Mesendoderm (in vitro differentiated cells): ENCODE results near the gene ANAPC16.

Source experiments
- DNase-seq: peaks from one replicate; pipeline ENCODE4 v3.0.0; 2013
- H2AK5ac ChIP-seq: 2 replicates; pipeline ENCODE4 v1.6.1; 2013; ENCODE audit warnings: low read length, inconsistent platforms
- H2BK120ac ChIP-seq: 2 replicates; pipeline ENCODE4 v1.6.1; 2013; ENCODE audit warnings: low read depth, mild to moderate bottlenecking, low read length, moderate library complexity, mixed read lengths
- H2BK15ac ChIP-seq: replicated peaks from 2 replicates; pipeline ENCODE4 v1.6.1; 2013; ENCODE audit warnings: low read depth, mild to moderate bottlenecking, moderate library complexity
- H2BK5ac ChIP-seq: 2 replicates; pipeline ENCODE4 v1.6.1; 2013; ENCODE audit warnings: low read length, inconsistent platforms
- H3K18ac ChIP-seq: 2 replicates; pipeline ENCODE4 v1.6.1; 2013; ENCODE audit warnings: mild to moderate bottlenecking, low read length, mixed read lengths
- H3K23ac ChIP-seq: one replicate; pipeline ENCODE4 v1.6.1; 2013; ENCODE audit warnings: low read length
- H3K27ac ChIP-seq: 2 replicates; pipeline ENCODE4 v1.5.1; 2013; ENCODE audit warnings: low read depth, mild to moderate bottlenecking, inconsistent platforms, low read length, moderate library complexity
- H3K27me3 ChIP-seq: 2 replicates; pipeline ENCODE4 v1.6.1; 2013; ENCODE audit warnings: low read length, control low read depth, mild to moderate bottlenecking, inconsistent platforms; ENCODE audit not compliant: insufficient read depth, poor library complexity
- H3K36me3 ChIP-seq: 2 replicates; pipeline ENCODE4 v1.6.1; 2013; ENCODE audit warnings: low read length, inconsistent platforms; ENCODE audit not compliant: control insufficient read depth, insufficient read depth
- H3K4ac ChIP-seq: one replicate; pipeline ENCODE4 v1.6.1; 2013; ENCODE audit warnings: low read depth, mild to moderate bottlenecking, low read length, moderate library complexity
- H3K4me1 ChIP-seq: 2 replicates; pipeline ENCODE4 v1.6.1; 2013; ENCODE audit warnings: low read depth, low read length, inconsistent platforms; ENCODE audit not compliant: control insufficient read depth
- H3K4me2 ChIP-seq: 2 replicates; pipeline ENCODE4 v1.6.1; 2013; ENCODE audit warnings: low read length
- H3K4me3 ChIP-seq: 2 replicates; pipeline ENCODE4 v1.5.1; 2013; ENCODE audit warnings: mild to moderate bottlenecking, low read length
- H3K56ac ChIP-seq: one replicate; pipeline ENCODE4 v1.6.1; 2013; ENCODE audit warnings: low read length
- H3K79me1 ChIP-seq: 2 replicates; pipeline ENCODE4 v1.6.1; 2013; ENCODE audit warnings: low read length, inconsistent platforms
- H3K79me2 ChIP-seq: 2 replicates; pipeline ENCODE4 v1.6.1; 2013; ENCODE audit warnings: mild to moderate bottlenecking, low read length; ENCODE audit not compliant: control insufficient read depth, insufficient read depth
- H3K9ac ChIP-seq: 2 replicates; pipeline ENCODE4 v1.6.1; 2013; ENCODE audit warnings: low read length, inconsistent platforms
- H4K5ac ChIP-seq: one replicate; pipeline ENCODE4 v1.6.1; 2013; ENCODE audit warnings: low read length
- H4K8ac ChIP-seq: one replicate; pipeline ENCODE4 v1.6.1; 2013; ENCODE audit warnings: low read depth, mild to moderate bottlenecking, control low read depth, low read length, moderate library complexity
- WGBS: extraction: QIAGEN DNeasy Blood & Tissue Kit; methylation state at CpG from one replicate; pipeline ENCODE4 v1.1.7; 2013; ENCODE audit warnings: low lambda C conversion rate, missing lambda C conversion rate; ENCODE audit not compliant: insufficient coverage; ENCODE audit errors: extremely low coverage; 5-methylcytosine and 5-hydroxymethylcytosine counted together

ANAPC16 gene

GRCh38 chr10:72274213-72274729, 58.5 kb downstream of the ANAPC16 start:
- H3K4ac ChIP-seq: no peak overlapping the region
- H4K5ac ChIP-seq: no peak overlapping the region
- peak overlapping the region; percentile 81 for H3K23ac ChIP-seq
- H2BK15ac ChIP-seq: no peak overlapping the region
- no peak overlapping the region for H2AK5ac ChIP-seq
- peak overlapping the region; percentile 95 for H3K9ac ChIP-seq
- no peak overlapping the region for H3K18ac ChIP-seq
- H3K4me1 ChIP-seq: peaks cover 1% of the 10 kb centered on the region
- DNase-seq: no peak
- H3K79me2 ChIP-seq: peaks cover 10% of the 10 kb centered on the region
- peak overlapping the region; percentile 97 for H3K4me2 ChIP-seq
- peak overlapping the region; percentile 10 for H3K27ac ChIP-seq
- H3K27me3 ChIP-seq: no peaks in the 10 kb centered on the region
- H3K79me1 ChIP-seq: peaks cover 5% of the 10 kb centered on the region
- H2BK120ac ChIP-seq: no peak overlapping the region
- no peak overlapping the region for H2BK5ac ChIP-seq
- H4K8ac ChIP-seq: no peak overlapping the region
- no peaks in the 10 kb centered on the region for H3K36me3 ChIP-seq
- peak overlapping the region; percentile 93 for H3K56ac ChIP-seq
- WGBS: no CpG with 5 or more reads among the region's 40 CpGs
- H3K4me3 ChIP-seq: peak overlapping the region; percentile 81

- H3K23ac ChIP-seq: peak overlapping the region; percentile 81
- no peaks in the 10 kb centered on the region for H3K27me3 ChIP-seq
- no peak overlapping the region for H2BK15ac ChIP-seq
- no peak overlapping the region for H2BK5ac ChIP-seq
- no peak overlapping the region for H3K18ac ChIP-seq
- H3K4me2 ChIP-seq: peak overlapping the region; percentile 97
- H3K27ac ChIP-seq: no peak overlapping the region
- peak overlapping the region; percentile 95 for H3K9ac ChIP-seq
- H2AK5ac ChIP-seq: no peak overlapping the region
- peaks cover 10% of the 10 kb centered on the region for H3K79me2 ChIP-seq
- DNase-seq: peak; percentile 65
- H4K8ac ChIP-seq: no peak overlapping the region
- no CpG with 5 or more reads among the region's 26 CpGs for WGBS
- peak overlapping the region; percentile 81 for H3K4me3 ChIP-seq
- H2BK120ac ChIP-seq: no peak overlapping the region
- no peak overlapping the region for H4K5ac ChIP-seq
- H3K79me1 ChIP-seq: peaks cover 5% of the 10 kb centered on the region
- H3K36me3 ChIP-seq: no peaks in the 10 kb centered on the region
- peak overlapping the region; percentile 93 for H3K56ac ChIP-seq
- no peak overlapping the region for H3K4ac ChIP-seq
- H3K4me1 ChIP-seq: peaks cover 1% of the 10 kb centered on the region
Measured at GRCh38 chr10:72274730-72275350, 59.0 kb downstream of the ANAPC16 start.

GRCh38 chr10:72275351-72276012, 59.7 kb downstream of the ANAPC16 start:
- peak overlapping the region; percentile 97 for H3K4me2 ChIP-seq
- peaks cover 5% of the 10 kb centered on the region for H3K79me1 ChIP-seq
- H3K27me3 ChIP-seq: no peaks in the 10 kb centered on the region
- no peak overlapping the region for H3K18ac ChIP-seq
- peak overlapping the region; percentile 93 for H3K56ac ChIP-seq
- H3K4me1 ChIP-seq: peaks cover 1% of the 10 kb centered on the region
- no peak overlapping the region for H3K4ac ChIP-seq
- H4K5ac ChIP-seq: no peak overlapping the region
- no peaks in the 10 kb centered on the region for H3K36me3 ChIP-seq
- no peak overlapping the region for H2BK120ac ChIP-seq
- H2BK5ac ChIP-seq: no peak overlapping the region
- H2BK15ac ChIP-seq: no peak overlapping the region
- H4K8ac ChIP-seq: no peak overlapping the region
- H3K23ac ChIP-seq: no peak overlapping the region
- H3K79me2 ChIP-seq: peaks cover 10% of the 10 kb centered on the region
- H3K27ac ChIP-seq: no peak overlapping the region
- no peak overlapping the region for H2AK5ac ChIP-seq
- H3K4me3 ChIP-seq: peak overlapping the region; percentile 10
- DNase-seq: no peak
- peak overlapping the region; percentile 95 for H3K9ac ChIP-seq
- WGBS: no CpG with 5 or more reads among the region's 12 CpGs

- H4K8ac ChIP-seq: no peak overlapping the region
- H3K18ac ChIP-seq: no peak overlapping the region
Measured at GRCh38 chr10:72276013-72276387, 60.2 kb downstream of the ANAPC16 start.

DNA sequence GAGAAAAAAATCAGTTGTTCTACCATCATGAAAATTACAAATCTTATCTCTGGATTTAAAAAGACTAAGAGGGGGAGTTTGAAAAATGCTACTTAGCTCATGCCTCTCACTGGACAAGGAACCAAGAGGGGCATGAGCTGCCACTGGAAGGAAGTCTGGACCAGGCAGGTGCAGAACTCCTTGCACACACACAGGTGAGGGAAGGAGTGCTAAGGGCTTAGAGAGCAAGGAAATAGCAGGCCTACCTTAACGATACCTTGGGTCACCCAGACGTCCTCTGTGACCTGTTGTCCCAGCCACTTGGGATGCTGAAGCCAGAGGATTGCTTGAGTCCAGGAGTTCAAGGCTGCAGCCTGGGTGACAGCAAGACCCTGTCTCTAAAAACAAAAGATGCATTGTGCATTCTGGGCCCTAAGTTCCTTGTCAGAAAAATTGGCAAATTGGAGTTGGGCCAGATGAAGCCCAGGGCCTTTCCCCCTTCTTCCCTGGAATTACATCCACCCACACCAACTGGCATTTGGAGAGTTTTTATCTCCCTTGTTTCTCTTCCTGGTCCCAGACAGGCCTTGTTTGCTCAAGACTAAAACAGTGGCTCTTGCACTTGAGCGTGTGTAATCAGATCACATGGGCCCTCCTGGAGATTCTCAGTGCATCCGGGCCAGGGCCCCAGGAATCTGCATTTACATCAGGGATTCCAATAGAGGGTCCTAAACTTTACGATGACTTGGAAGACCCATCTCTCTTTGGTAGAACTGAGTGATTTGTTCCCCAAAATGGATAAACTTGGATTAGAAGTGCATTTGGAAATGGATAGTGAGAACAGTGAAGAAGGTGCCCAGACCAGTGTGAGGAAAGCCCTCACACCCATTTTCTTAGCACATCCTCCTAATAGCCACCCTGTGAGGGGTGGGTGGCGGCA, 60.9 kb downstream of the ANAPC16 start:
- Histone ChIP-seq H3K56ac (peak overlapping the region; percentile 18), H2AK5ac (no peak overlapping the region), H3K4me1 (peaks cover 1% of the 10 kb centered on the region), H3K4me3 (no peak overlapping the region), H4K8ac (no peak overlapping the region), H4K5ac (no peak overlapping the region), H3K79me2 (peaks cover 10% of the 10 kb centered on the region), H3K27ac (no peak overlapping the region), H2BK5ac (no peak overlapping the region), H3K4me2 (no peak overlapping the region), H2BK15ac (no peak overlapping the region), H3K36me3 (no peaks in the 10 kb centered on the region), H2BK120ac (no peak overlapping the region), H3K27me3 (no peaks in the 10 kb centered on the region), H3K79me1 (peaks cover 5% of the 10 kb centered on the region), H3K4ac (no peak overlapping the region), H3K23ac (no peak overlapping the region), H3K18ac (no peak overlapping the region), H3K9ac (no peak overlapping the region)
- DNase-seq: peak; percentile 52
- WGBS: no CpG with 5 or more reads among the region's 6 CpGs

More at GRCh38 chr10:72276013-72276387, 60.2 kb downstream of the ANAPC16 start:
- Histone ChIP-seq H2BK15ac (no peak overlapping the region), H3K36me3 (no peaks in the 10 kb centered on the region), H3K23ac (no peak overlapping the region), H3K4me3 (no peak overlapping the region), H3K4ac (no peak overlapping the region), H3K56ac (peak overlapping the region; percentile 36), H3K27me3 (no peaks in the 10 kb centered on the region), H2BK120ac (no peak overlapping the region), H2BK5ac (no peak overlapping the region), H3K27ac (no peak overlapping the region), H3K4me2 (no peak overlapping the region), H3K9ac (peak overlapping the region; percentile 40), H4K5ac (no peak overlapping the region), H2AK5ac (no peak overlapping the region), H3K79me1 (peaks cover 5% of the 10 kb centered on the region), H3K79me2 (peaks cover 10% of the 10 kb centered on the region), H3K4me1 (peaks cover 1% of the 10 kb centered on the region)
- WGBS: no CpG with 5 or more reads among the region's 4 CpGs
- no peak for DNase-seq
